Neural cell (in vitro differentiated cells): ENCODE measurements around the gene COQ2. TPM values are rescaled to one million over a fixed set of nuclear protein-coding genes. Genes with fewer than 3 reads are reported as not detected.

Experiments
- H2AFZ ChIP-seq: fragments of 200-600, 300-800 bp; sonication (generic), shearing (Covaris generic); 2 replicates; pipeline ENCODE4 v1.6.0; 2014; ENCODE audit warnings: low read depth, mild to moderate bottlenecking, antibody characterized with exemption, low read length, moderate library complexity
- H3F3A ChIP-seq: fragments of 200-600 bp; shearing (Covaris generic); 2 replicates; pipeline ENCODE4 v1.6.1; 2016; ENCODE audit warnings: mild to moderate bottlenecking, moderate library complexity, mixed read lengths, antibody characterized with exemption, low read length; ENCODE audit not compliant: insufficient read depth, poor library complexity, severe bottlenecking
- H3K27ac ChIP-seq: fragments of 200-600, 300-800 bp; sonication (generic), shearing (Covaris generic); 2 replicates; pipeline ENCODE4 v1.5.1; 2014; ENCODE audit warnings: mild to moderate bottlenecking, low read length, moderate library complexity
- H3K27me3 ChIP-seq: fragments of 300-800, 200-600 bp; sonication (generic), shearing (Covaris generic); 2 replicates; pipeline ENCODE4 v1.6.0; 2014; ENCODE audit warnings: mild to moderate bottlenecking, low read depth, low read length, moderate library complexity; ENCODE audit not compliant: insufficient read depth
- H3K36me3 ChIP-seq: fragments of 300-800, 200-600 bp; sonication (generic), shearing (Covaris generic); 2 replicates; pipeline ENCODE4 v1.5.1; 2014; ENCODE audit warnings: mild to moderate bottlenecking, antibody characterized with exemption, low read length, moderate library complexity; ENCODE audit not compliant: insufficient read depth
- H3K4me2 ChIP-seq: fragments of 300-800, 200-600 bp; sonication (generic), shearing (Covaris generic); 2 replicates; pipeline ENCODE4 v1.6.0; 2014; ENCODE audit warnings: mild to moderate bottlenecking, low read length
- H3K4me3 ChIP-seq: fragments of 300-800, 200-600 bp; sonication (generic), shearing (Covaris generic); 2 replicates; pipeline ENCODE4 v1.5.1; 2014; ENCODE audit warnings: mild to moderate bottlenecking, low read length, moderate library complexity
- H3K79me2 ChIP-seq: fragments of 200-600 bp; shearing (Covaris generic); replicated peaks from 2 replicates; pipeline ENCODE4 v1.6.0; 2014; ENCODE audit warnings: mild to moderate bottlenecking, low read length, moderate library complexity; ENCODE audit not compliant: insufficient read depth
- H3K9ac ChIP-seq: fragments of 300-800, 200-600 bp; sonication (generic), shearing (Covaris generic); 2 replicates; pipeline ENCODE4 v1.6.1; 2016; ENCODE audit warnings: mild to moderate bottlenecking, low read length, mixed read lengths
- H3K9me2 ChIP-seq: fragments of 200-600 bp; shearing (Covaris generic); 2 replicates; pipeline ENCODE4 v1.6.1; 2016; ENCODE audit warnings: mild to moderate bottlenecking, low read length, mixed read lengths; ENCODE audit not compliant: insufficient read depth
- H3K9me3 ChIP-seq: fragments of 200-600, 300-800 bp; sonication (generic), shearing (Covaris generic); 2 replicates; pipeline ENCODE4 v1.6.1; 2016; ENCODE audit warnings: mild to moderate bottlenecking, mixed run types, low read length, moderate library complexity, mixed read lengths
- H4K20me1 ChIP-seq: fragments of 200-600 bp; shearing (Covaris generic); 2 replicates; pipeline ENCODE4 v1.6.1; 2016; ENCODE audit warnings: mild to moderate bottlenecking, mixed run types; ENCODE audit not compliant: insufficient read depth
- EP300 ChIP-seq: fragments of 450-650 bp; conservative IDR thresholded peaks from 2 replicates; pipeline ENCODE4 v1.6.1; 2014; ENCODE audit warnings: antibody characterized with exemption, mild to moderate bottlenecking, moderate library complexity; ENCODE audit not compliant: poor library complexity, severe bottlenecking
- EZH2 ChIP-seq: fragments of 200-600, 300-800 bp; shearing (Covaris generic), sonication (generic); IDR thresholded peaks from 2 replicates; pipeline ENCODE4 v1.6.1; 2014; ENCODE audit warnings: antibody characterized with exemption, low read length, borderline replicate concordance, mild to moderate bottlenecking; ENCODE audit not compliant: insufficient read depth, poor library complexity, severe bottlenecking
- MXI1 ChIP-seq: fragments of 450-650 bp; conservative IDR thresholded peaks from 2 replicates; pipeline ENCODE4 v1.6.1; 2014; ENCODE audit warnings: antibody characterized with exemption, mild to moderate bottlenecking; ENCODE audit not compliant: poor library complexity, severe bottlenecking
- POLR2AphosphoS5 ChIP-seq: IDR thresholded peaks from 2 replicates; pipeline ENCODE4 v1.6.1; 2012
- RAD21 ChIP-seq: fragments of 450-650 bp; conservative IDR thresholded peaks from 2 replicates; pipeline ENCODE4 v1.6.1; 2014; ENCODE audit warnings: antibody characterized with exemption, mild to moderate bottlenecking, moderate library complexity
- SMC3 ChIP-seq: fragments of 450-650 bp; conservative IDR thresholded peaks from 2 replicates; pipeline ENCODE4 v1.6.1; 2014; ENCODE audit warnings: antibody characterized with exemption, mild to moderate bottlenecking, moderate library complexity; ENCODE audit not compliant: poor library complexity
- TAF1 ChIP-seq: IDR thresholded peaks from 2 replicates; pipeline ENCODE4 v1.6.1; 2012; ENCODE audit warnings: low read depth
- polyA plus RNA-seq: library from polyadenylated mRNA; depleted of rRNA; stranded (reverse); fragments of >200 nt; gene quantifications from 2 replicates; pipeline ENCODE4 v1.2.3, GENCODE V29; 2014
- TF ChIP-seq, protein P1 (sequence below): fragments of 450-650 bp; IDR thresholded peaks from 2 replicates; pipeline ENCODE4 v1.5.1; 2014; ENCODE audit warnings: antibody characterized with exemption, mild to moderate bottlenecking, moderate library complexity; ENCODE audit not compliant: poor library complexity, severe bottlenecking
- TF ChIP-seq, protein P2 (sequence below): IDR thresholded peaks from 2 replicates; pipeline ENCODE4 v1.6.1; 2012; ENCODE audit warnings: borderline replicate concordance

COQ2 gene
- polyA plus RNA-seq, 1 donor from 2014 or later: 19.8 TPM

GRCh38 chr4:83241132-83241531 lies 43.5 kb downstream of the COQ2 start:
- no peak for TF ChIP-seq EZH2
- TF ChIP-seq EP300: no peak
- TF ChIP-seq, protein P1, sequence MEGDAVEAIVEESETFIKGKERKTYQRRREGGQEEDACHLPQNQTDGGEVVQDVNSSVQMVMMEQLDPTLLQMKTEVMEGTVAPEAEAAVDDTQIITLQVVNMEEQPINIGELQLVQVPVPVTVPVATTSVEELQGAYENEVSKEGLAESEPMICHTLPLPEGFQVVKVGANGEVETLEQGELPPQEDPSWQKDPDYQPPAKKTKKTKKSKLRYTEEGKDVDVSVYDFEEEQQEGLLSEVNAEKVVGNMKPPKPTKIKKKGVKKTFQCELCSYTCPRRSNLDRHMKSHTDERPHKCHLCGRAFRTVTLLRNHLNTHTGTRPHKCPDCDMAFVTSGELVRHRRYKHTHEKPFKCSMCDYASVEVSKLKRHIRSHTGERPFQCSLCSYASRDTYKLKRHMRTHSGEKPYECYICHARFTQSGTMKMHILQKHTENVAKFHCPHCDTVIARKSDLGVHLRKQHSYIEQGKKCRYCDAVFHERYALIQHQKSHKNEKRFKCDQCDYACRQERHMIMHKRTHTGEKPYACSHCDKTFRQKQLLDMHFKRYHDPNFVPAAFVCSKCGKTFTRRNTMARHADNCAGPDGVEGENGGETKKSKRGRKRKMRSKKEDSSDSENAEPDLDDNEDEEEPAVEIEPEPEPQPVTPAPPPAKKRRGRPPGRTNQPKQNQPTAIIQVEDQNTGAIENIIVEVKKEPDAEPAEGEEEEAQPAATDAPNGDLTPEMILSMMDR: no peak
- TF ChIP-seq, protein P2, sequence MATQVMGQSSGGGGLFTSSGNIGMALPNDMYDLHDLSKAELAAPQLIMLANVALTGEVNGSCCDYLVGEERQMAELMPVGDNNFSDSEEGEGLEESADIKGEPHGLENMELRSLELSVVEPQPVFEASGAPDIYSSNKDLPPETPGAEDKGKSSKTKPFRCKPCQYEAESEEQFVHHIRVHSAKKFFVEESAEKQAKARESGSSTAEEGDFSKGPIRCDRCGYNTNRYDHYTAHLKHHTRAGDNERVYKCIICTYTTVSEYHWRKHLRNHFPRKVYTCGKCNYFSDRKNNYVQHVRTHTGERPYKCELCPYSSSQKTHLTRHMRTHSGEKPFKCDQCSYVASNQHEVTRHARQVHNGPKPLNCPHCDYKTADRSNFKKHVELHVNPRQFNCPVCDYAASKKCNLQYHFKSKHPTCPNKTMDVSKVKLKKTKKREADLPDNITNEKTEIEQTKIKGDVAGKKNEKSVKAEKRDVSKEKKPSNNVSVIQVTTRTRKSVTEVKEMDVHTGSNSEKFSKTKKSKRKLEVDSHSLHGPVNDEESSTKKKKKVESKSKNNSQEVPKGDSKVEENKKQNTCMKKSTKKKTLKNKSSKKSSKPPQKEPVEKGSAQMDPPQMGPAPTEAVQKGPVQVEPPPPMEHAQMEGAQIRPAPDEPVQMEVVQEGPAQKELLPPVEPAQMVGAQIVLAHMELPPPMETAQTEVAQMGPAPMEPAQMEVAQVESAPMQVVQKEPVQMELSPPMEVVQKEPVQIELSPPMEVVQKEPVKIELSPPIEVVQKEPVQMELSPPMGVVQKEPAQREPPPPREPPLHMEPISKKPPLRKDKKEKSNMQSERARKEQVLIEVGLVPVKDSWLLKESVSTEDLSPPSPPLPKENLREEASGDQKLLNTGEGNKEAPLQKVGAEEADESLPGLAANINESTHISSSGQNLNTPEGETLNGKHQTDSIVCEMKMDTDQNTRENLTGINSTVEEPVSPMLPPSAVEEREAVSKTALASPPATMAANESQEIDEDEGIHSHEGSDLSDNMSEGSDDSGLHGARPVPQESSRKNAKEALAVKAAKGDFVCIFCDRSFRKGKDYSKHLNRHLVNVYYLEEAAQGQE: no peak
- TF ChIP-seq MXI1: no peak
- TF ChIP-seq SMC3: no peak
- no peak for TF ChIP-seq TAF1
- TF ChIP-seq RAD21: no peak
- TF ChIP-seq POLR2AphosphoS5: no peak
- Histone ChIP-seq H3K4me2 (no peak overlapping the region), H3K9me3 (no peaks in the 10 kb centered on the region), H4K20me1 (no peaks in the 10 kb centered on the region), H3K27me3 (no peaks in the 10 kb centered on the region), H3K27ac (no peak overlapping the region), H3K79me2 (no peaks in the 10 kb centered on the region), H2AFZ (no peak overlapping the region), H3K9me2 (no peaks in the 10 kb centered on the region), H3F3A (no peaks in the 10 kb centered on the region), H3K36me3 (no peaks in the 10 kb centered on the region), H3K4me3 (no peak overlapping the region), H3K9ac (no peak overlapping the region)

GRCh38 chr4:83240379-83240875 lies 44.2 kb downstream of the COQ2 start:
- no peak overlapping the region for H3K4me3 ChIP-seq
- H3K4me2 ChIP-seq: no peak overlapping the region
- no peaks in the 10 kb centered on the region for H3K9me2 ChIP-seq
- no peak overlapping the region for H2AFZ ChIP-seq
- H3K9ac ChIP-seq: no peak overlapping the region
- no peaks in the 10 kb centered on the region for H3K79me2 ChIP-seq
- no peaks in the 10 kb centered on the region for H3K9me3 ChIP-seq
- H3F3A ChIP-seq: no peaks in the 10 kb centered on the region
- no peaks in the 10 kb centered on the region for H4K20me1 ChIP-seq
- no peak overlapping the region for H3K27ac ChIP-seq
- no peaks in the 10 kb centered on the region for H3K36me3 ChIP-seq
- TF ChIP-seq, protein P1: no peak
- TF ChIP-seq TAF1: no peak
- TF ChIP-seq EP300: no peak
- TF ChIP-seq POLR2AphosphoS5: no peak
- TF ChIP-seq MXI1: no peak
- TF ChIP-seq EZH2: no peak
- TF ChIP-seq, protein P2: no peak
- no peak for TF ChIP-seq SMC3
- TF ChIP-seq RAD21: no peak
- H3K27me3 ChIP-seq: no peaks in the 10 kb centered on the region
